Thoracic aorta (tissue), 2 donors: ENCODE results near the gene STON1. TPM values are rescaled to one million over a fixed set of nuclear protein-coding genes. Genes with fewer than 3 reads are reported as not detected.
"Not testable (repeated sequence)": the region's sequence is repeated elsewhere in the genome, so short reads cannot be mapped to it uniquely, and the experiment has no call there.

ENCODE experiments used
- ATAC-seq: fragments of 150-250 bp; one replicate; pipeline ENCODE4 v1.8.0; 2017; ENCODE audit warnings: low read depth; ENCODE audit not compliant: insufficient number of reproducible peaks, low FRiP score
- DNase-seq: peaks from one replicate; pipeline ENCODE4 v3.0.0-alpha.2; 2020; ENCODE audit warnings: low spot score
- H3K27ac ChIP-seq, 2 donors: fragments of 200-600 bp; sonication (generic); 1 replicate in 1 of 2; 2 replicates in 1 of 2; pipeline ENCODE4 v1.5.1; 2016; ENCODE audit warnings: mild to moderate bottlenecking in 2 of 2, moderate library complexity in 2 of 2
- H3K27me3 ChIP-seq: fragments of 200-600 bp; sonication (generic); replicated peaks from 2 replicates; pipeline ENCODE4 v1.6.0; 2016; ENCODE audit warnings: mild to moderate bottlenecking; ENCODE audit not compliant: insufficient read depth
- H3K36me3 ChIP-seq: fragments of 200-600 bp; sonication (generic); one replicate; pipeline ENCODE4 v1.5.1; 2016
- H3K4me1 ChIP-seq, 2 donors: fragments of 200-600 bp; sonication (generic); 1 replicate in 1 of 2; 2 replicates in 1 of 2; pipeline versions ENCODE4 v1.5.1 to v1.6.0; 2016; ENCODE audit warnings: low read depth in 2 of 2, mild to moderate bottlenecking in 1 of 2; ENCODE audit not compliant: control insufficient read depth in 1 of 2
- H3K4me3 ChIP-seq: fragments of 200-600 bp; sonication (generic); 2 replicates; pipeline ENCODE4 v1.5.1; 2016; ENCODE audit warnings: mild to moderate bottlenecking
- H3K9me3 ChIP-seq: fragments of 200-600 bp; sonication (generic); 2 replicates; pipeline ENCODE4 v1.5.1; 2016
- CTCF ChIP-seq: fragments of 200-600 bp; sonication (generic); IDR thresholded peaks from one replicate; pipeline ENCODE4 v1.5.1; 2019; ENCODE audit warnings: antibody characterized with exemption
- total RNA-seq, 2 donors: library from RNA; depleted of rRNA; stranded (reverse); fragments of >200 nt; gene quantifications; one replicate each; pipeline versions ENCODE4 v1.1.0 to v1.2.3, GENCODE V29; 2016

Gene STON1
- total RNA-seq, 2 donors from 2014 or later: 39.2 to 42.4 TPM

DNA sequence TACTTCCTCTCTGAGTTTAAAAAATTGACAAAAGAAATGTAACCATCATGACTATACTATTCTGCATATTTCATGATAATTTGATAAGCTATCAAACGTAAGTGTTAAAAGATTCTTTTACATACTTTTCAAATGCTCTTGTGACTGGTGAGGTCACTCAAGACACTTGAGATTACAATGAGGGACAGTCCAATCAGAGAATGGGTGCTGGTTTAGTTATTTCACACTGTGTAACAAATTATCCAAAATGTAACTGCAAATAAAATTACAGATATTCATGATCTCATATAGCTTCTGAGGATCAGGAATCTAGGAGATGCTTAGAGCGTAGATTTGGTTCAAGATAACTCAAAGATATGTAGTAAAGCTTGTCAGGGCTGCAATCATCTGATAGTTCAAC, 83.3 kb downstream of the STON1 start:
- Histone ChIP-seq H3K27me3 (no peaks in the 10 kb centered on the region), H3K4me1 (no peaks in the 10 kb centered on the region), H3K4me3 (no peak overlapping the region), H3K27ac (no peak overlapping the region), H3K36me3 (no peaks in the 10 kb centered on the region), H3K9me3 (no peaks in the 10 kb centered on the region)
- DNase-seq (no peak), ATAC-seq (no peak)
- no peak for TF ChIP-seq CTCF

DNA sequence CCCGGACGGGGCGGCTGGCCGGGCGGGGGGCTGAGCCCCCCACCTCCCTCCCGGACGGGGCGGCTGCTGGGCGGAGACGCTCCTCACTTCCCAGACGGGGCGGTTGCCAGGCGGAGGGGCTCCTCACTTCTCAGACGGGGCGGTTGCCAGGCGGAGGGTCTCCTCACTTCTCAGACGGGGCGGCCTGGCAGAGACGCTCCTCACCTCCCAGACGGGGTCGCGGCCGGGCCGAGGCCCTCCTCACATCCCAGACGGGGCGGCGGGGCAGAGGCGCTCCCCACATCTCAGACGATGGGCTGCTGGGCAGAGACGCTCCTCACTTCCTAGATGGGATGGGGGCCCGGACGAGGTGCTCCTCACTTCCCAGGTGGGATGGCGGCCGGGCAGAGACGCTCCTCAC, 84.6 kb downstream of the STON1 start:
- not testable (repeated sequence) for H3K4me3 ChIP-seq, H3K27ac ChIP-seq, H3K27me3 ChIP-seq, H3K4me1 ChIP-seq, H3K9me3 ChIP-seq, DNase-seq, H3K36me3 ChIP-seq, ATAC-seq

DNA sequence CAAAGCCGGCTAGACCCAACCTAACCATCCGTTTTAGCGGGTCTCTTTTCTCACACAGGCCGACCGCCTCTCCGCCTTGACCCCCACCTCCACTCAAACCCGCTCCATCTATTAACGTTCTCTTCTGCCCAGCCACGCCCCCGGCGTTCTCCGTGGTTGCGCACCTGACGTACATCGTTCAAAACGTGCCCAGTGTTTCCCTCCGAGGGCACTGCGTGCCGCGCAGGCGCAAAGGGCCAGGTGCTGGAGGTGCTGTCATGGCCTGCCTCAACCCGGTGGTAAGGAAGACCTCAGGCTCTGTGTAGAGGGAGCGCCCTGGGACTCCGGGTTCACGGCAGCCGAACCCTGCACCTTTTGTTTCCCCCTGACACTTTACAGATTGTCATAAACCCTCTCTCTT, 87.7 kb downstream of the STON1 start, which contains the start of gene GTF2A1L:
TSS of gene GTF2A1L (plus strand) at position 239 of the 400 bp plus-strand sequence. CDS start at position 258, 19 bp downstream.
- no peaks in the 10 kb centered on the region for H3K36me3 ChIP-seq
- no peak for TF ChIP-seq CTCF
- ATAC-seq: no peak
- H3K27me3 ChIP-seq: no peaks in the 10 kb centered on the region
- no peaks in the 10 kb centered on the region for H3K4me1 ChIP-seq
- H3K4me3 ChIP-seq: no peak within 1 kb of the TSS
- no peak within 1 kb of the TSS for H3K27ac ChIP-seq
- DNase-seq: no peak
- no peaks in the 10 kb centered on the region for H3K9me3 ChIP-seq

- DNase-seq: no peak
- no peak overlapping the region for H3K4me3 ChIP-seq
- no peak for ATAC-seq
- H3K27ac ChIP-seq: no peak overlapping the region
- no peaks in the 10 kb centered on the region for H3K4me1 ChIP-seq
- H3K9me3 ChIP-seq: no peaks in the 10 kb centered on the region
- no peak for TF ChIP-seq CTCF
- H3K36me3 ChIP-seq: no peaks in the 10 kb centered on the region
- no peaks in the 10 kb centered on the region for H3K27me3 ChIP-seq
Observed at GRCh38 chr2:48619526-48619925, 89.6 kb downstream of the STON1 start.

DNA sequence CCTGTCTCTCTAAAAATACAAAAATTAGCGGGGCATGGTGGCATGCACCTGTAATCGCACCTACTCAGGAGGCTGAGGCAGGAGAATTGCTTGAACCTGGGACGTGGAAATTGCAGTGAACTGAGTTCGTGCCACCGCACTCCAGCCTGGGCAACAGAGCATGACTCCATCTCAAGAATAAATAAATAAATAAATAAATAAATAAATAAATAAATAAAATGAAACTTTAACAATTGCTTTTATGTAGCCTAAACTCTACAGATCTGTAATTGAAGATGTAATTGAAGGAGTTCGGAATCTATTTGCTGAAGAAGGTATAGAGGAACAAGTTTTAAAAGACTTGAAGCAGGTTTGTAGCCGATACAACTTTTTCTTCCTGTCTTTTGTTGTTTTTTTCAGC, 90.7 kb downstream of the STON1 start:
- ATAC-seq (no peak), DNase-seq (no peak)
- no peaks in the 10 kb centered on the region for H3K27me3 ChIP-seq
- no peak overlapping the region for H3K27ac ChIP-seq
- no peak for TF ChIP-seq CTCF
- no peaks in the 10 kb centered on the region for H3K36me3 ChIP-seq
- H3K4me3 ChIP-seq: no peak overlapping the region
- no peaks in the 10 kb centered on the region for H3K9me3 ChIP-seq
- H3K4me1 ChIP-seq: no peaks in the 10 kb centered on the region

DNA sequence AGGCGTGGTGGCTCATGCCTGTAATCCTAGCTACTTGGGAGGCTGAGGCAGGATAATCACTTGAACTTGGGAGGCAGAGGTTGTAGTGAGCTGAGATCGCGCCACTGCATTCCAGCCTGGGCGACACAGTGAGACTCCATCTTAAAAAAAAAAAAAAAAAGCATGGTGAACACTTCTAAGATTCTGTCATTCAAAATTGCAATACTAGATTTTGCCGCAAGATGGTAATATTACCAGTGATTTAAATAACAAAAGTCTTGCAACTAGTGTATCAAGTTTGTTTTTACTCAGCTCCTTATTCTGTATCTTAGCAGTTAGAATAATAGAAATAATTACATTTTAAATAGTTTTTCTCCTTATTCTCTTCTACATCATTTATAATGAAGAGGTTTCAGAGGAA, 92.7 kb downstream of the STON1 start:
- not testable (repeated sequence) for H3K4me1 ChIP-seq, H3K36me3 ChIP-seq, DNase-seq, H3K9me3 ChIP-seq, H3K4me3 ChIP-seq, H3K27me3 ChIP-seq, H3K27ac ChIP-seq, ATAC-seq
